Hepatocyte (in vitro differentiated cells): ENCODE results near the gene GBX1. TPM values are rescaled to one million over a fixed set of nuclear protein-coding genes. Genes with fewer than 3 reads are reported as not detected.
A peak's percentile ranks its signal among the peaks of the same experiment; 100 is the strongest.

ENCODE experiments used
- DNase-seq: peaks from one replicate; pipeline ENCODE4 v3.0.0-alpha.2; 2016; ENCODE audit warnings: low spot score
- H2AFZ ChIP-seq: fragments of 200-600 bp; sonication (generic); 2 replicates; pipeline ENCODE4 v1.6.0; 2016; ENCODE audit warnings: antibody characterized with exemption, mild to moderate bottlenecking
- H3K27ac ChIP-seq: fragments of 200-600 bp; sonication (generic); 2 replicates; pipeline ENCODE4 v1.5.1; 2016; ENCODE audit warnings: mild to moderate bottlenecking
- H3K27me3 ChIP-seq: fragments of 200-600 bp; sonication (generic); 2 replicates; pipeline ENCODE4 v1.6.1; 2016
- H3K36me3 ChIP-seq: fragments of 200-600 bp; sonication (generic); replicated peaks from 2 replicates; pipeline ENCODE4 v1.5.1; 2016; ENCODE audit warnings: low read depth; ENCODE audit not compliant: insufficient read depth
- H3K4me1 ChIP-seq: fragments of 200-600 bp; sonication (generic); 2 replicates; pipeline ENCODE4 v1.5.1; 2016; ENCODE audit warnings: mild to moderate bottlenecking, moderate library complexity; ENCODE audit not compliant: insufficient read depth
- H3K4me2 ChIP-seq: fragments of 200-600 bp; sonication (generic); 2 replicates; pipeline ENCODE4 v1.6.0; 2016
- H3K4me3 ChIP-seq: fragments of 200-600 bp; sonication (generic); 2 replicates; pipeline ENCODE4 v1.5.1; 2016; ENCODE audit warnings: mild to moderate bottlenecking
- H3K79me2 ChIP-seq: fragments of 200-600 bp; sonication (generic); 2 replicates; pipeline ENCODE4 v1.6.0; 2017; ENCODE audit warnings: mild to moderate bottlenecking
- H3K9me2 ChIP-seq: fragments of 200-600 bp; sonication (generic); replicated peaks from 2 replicates; pipeline ENCODE4 v1.6.0; 2017; ENCODE audit warnings: mild to moderate bottlenecking; ENCODE audit not compliant: insufficient read depth
- H3K9me3 ChIP-seq: fragments of 200-600 bp; sonication (generic); 2 replicates; pipeline ENCODE4 v1.5.1; 2016; ENCODE audit warnings: low read depth, mild to moderate bottlenecking
- H4K20me1 ChIP-seq: fragments of 200-600 bp; sonication (generic); 2 replicates; pipeline ENCODE4 v1.6.0; 2016; ENCODE audit warnings: mild to moderate bottlenecking; ENCODE audit not compliant: insufficient read depth, poor library complexity, severe bottlenecking
- EZH2 ChIP-seq: fragments of 200-600 bp; sonication (generic); IDR thresholded peaks from 2 replicates; pipeline ENCODE4 v1.6.1; 2016; ENCODE audit warnings: antibody characterized with exemption, mild to moderate bottlenecking, borderline replicate concordance
- EZH2phosphoT487 ChIP-seq: fragments of 200-600 bp; sonication (generic); IDR thresholded peaks from one replicate; pipeline ENCODE4 v1.6.1; 2018; ENCODE audit warnings: antibody characterized with exemption, mild to moderate bottlenecking, low read depth, moderate library complexity; ENCODE audit not compliant: unreplicated experiment, severe bottlenecking
- whole genome bisulfite sequencing: methylation state at CpG from one replicate; pipeline ENCODE4 v1.1.6; 2016; ENCODE audit warnings: low lambda C conversion rate; ENCODE audit errors: missing lambda C conversion rate; 5-methylcytosine and 5-hydroxymethylcytosine counted together
- polyA plus RNA-seq: library from polyadenylated mRNA; unstranded; fragments of >200 nt; fragmentation: Nextera tagmentation; extraction: Ambion mirVana; gene quantifications from 2 replicates; pipeline ENCODE4 v1.2.1, GENCODE V29; 2016
- total RNA-seq: library from RNA; depleted of rRNA; stranded (reverse); fragments of >200 nt; gene quantifications from 2 replicates; pipeline ENCODE4 v1.2.3, GENCODE V29; 2014
- TF ChIP-seq, protein P1 (sequence below): fragments of 200-600 bp; sonication (generic); IDR thresholded peaks from 2 replicates; pipeline ENCODE4 v1.5.1; 2016; ENCODE audit warnings: antibody characterized with exemption, mild to moderate bottlenecking; ENCODE audit not compliant: poor library complexity

The GBX1 gene
- total and polyA plus RNA-seq, 2 experiments from 2014 or later, result not detected

DNA sequence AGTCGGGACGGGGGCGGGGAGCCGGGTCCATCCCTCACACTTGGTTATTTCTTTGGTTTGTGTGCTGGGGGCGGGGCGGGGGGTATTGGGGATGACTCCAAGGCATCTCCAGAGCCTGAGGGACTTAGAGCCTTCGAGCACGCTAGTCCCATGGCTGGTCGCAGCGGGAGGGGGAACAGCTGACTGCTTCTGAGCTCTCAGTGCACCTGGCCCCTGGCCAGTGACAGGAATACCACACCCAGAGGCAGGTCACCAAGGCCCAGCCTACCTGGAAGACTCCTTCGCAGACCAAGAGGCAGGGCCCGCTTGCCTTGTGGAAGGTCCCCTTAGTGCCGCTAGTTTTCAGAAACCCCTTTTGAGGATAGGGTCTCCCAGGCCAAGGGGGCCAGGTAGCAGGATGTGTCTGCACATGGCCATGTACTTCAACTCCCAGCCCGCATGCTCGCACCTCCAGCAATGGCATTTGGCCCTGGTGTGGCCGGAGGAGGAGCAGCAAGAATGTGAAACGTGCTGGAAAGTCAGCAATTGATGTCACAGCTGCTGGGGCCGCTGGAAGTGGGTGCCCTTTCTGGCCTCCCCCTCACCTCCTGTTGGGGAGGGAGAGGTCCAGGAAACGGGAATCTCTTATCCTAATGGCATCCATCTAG lies 40.9 kb downstream of the GBX1 start:
- Histone ChIP-seq H3K27ac (no peak overlapping the region), H3K9me3 (no peaks in the 10 kb centered on the region), H3K36me3 (no peaks in the 10 kb centered on the region), H3K4me2 (peak overlapping the region; percentile 96), H3K9me2 (no peaks in the 10 kb centered on the region), H3K4me3 (no peak overlapping the region), H3K4me1 (peaks cover 6% of the 10 kb centered on the region), H3K27me3 (no peaks in the 10 kb centered on the region), H3K79me2 (no peaks in the 10 kb centered on the region), H4K20me1 (peaks cover 33% of the 10 kb centered on the region), H2AFZ (no peak overlapping the region)
- no peak for DNase-seq
- WGBS, result 77% methylated on average over 14 of the region's 19 CpGs
- TF ChIP-seq, protein P1, sequence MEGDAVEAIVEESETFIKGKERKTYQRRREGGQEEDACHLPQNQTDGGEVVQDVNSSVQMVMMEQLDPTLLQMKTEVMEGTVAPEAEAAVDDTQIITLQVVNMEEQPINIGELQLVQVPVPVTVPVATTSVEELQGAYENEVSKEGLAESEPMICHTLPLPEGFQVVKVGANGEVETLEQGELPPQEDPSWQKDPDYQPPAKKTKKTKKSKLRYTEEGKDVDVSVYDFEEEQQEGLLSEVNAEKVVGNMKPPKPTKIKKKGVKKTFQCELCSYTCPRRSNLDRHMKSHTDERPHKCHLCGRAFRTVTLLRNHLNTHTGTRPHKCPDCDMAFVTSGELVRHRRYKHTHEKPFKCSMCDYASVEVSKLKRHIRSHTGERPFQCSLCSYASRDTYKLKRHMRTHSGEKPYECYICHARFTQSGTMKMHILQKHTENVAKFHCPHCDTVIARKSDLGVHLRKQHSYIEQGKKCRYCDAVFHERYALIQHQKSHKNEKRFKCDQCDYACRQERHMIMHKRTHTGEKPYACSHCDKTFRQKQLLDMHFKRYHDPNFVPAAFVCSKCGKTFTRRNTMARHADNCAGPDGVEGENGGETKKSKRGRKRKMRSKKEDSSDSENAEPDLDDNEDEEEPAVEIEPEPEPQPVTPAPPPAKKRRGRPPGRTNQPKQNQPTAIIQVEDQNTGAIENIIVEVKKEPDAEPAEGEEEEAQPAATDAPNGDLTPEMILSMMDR, result no peak
- no peak for TF ChIP-seq EZH2phosphoT487
- no peak for TF ChIP-seq EZH2

DNA sequence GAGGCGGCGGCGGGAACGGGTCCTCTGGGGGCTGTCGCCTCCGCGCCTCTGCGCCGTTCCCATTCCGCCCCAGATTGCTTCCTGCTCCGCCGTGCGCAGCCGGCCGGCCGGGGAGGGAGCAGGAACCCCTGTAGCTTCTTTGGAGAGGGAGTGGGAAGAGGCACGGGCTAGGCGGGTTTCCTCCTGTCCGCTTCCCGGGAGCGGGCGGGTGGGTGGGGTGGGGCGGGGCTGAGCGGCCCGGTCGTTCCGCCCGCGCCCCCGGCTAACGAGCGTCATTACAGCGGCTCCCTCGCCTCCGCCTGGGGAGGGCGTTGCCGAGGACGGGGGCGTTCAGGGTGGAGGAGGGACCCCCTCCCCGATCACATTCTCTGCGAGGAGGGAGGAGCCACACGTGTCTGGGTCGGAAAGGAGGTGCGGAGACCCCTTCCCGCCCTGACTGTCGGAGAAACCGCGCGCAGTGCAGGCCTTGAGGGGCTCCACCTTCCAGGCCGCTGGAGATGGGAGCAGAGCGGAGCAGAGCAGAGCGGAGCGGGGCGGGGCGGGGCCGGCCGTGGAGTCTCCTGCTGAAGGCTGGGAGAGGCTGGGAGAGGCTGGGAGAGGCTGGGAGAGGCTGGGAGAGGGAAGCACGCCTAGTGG lies 41.5 kb downstream of the GBX1 start:
- Histone ChIP-seq H3K4me1 (peaks cover 6% of the 10 kb centered on the region), H4K20me1 (peaks cover 33% of the 10 kb centered on the region), H3K9me2 (no peaks in the 10 kb centered on the region), H2AFZ (no peak overlapping the region), H3K4me3 (no peak overlapping the region), H3K9me3 (no peaks in the 10 kb centered on the region), H3K27me3 (no peaks in the 10 kb centered on the region), H3K4me2 (peak overlapping the region; percentile 96), H3K36me3 (no peaks in the 10 kb centered on the region), H3K79me2 (no peaks in the 10 kb centered on the region), H3K27ac (no peak overlapping the region)
- WGBS, result 19% methylated on average over 21 of the region's 58 CpGs
- DNase-seq, result peak; percentile 50
- TF ChIP-seq EZH2phosphoT487, result no peak
- no peak for TF ChIP-seq EZH2
- TF ChIP-seq, protein P1, result no peak

GRCh38 chr7:151125470-151125845 lies 42.0 kb downstream of the GBX1 start:
- Histone ChIP-seq H4K20me1 (peaks cover 33% of the 10 kb centered on the region), H3K27ac (no peak overlapping the region), H3K4me1 (peaks cover 6% of the 10 kb centered on the region), H3K27me3 (no peaks in the 10 kb centered on the region), H3K4me2 (peak overlapping the region; percentile 96), H3K36me3 (no peaks in the 10 kb centered on the region), H3K9me3 (no peaks in the 10 kb centered on the region), H3K9me2 (no peaks in the 10 kb centered on the region), H3K79me2 (no peaks in the 10 kb centered on the region), H2AFZ (no peak overlapping the region), H3K4me3 (no peak overlapping the region)
- WGBS, result 24% methylated on average over 19 of the region's 22 CpGs
- DNase-seq, result peak; percentile 50
- TF ChIP-seq EZH2 (no peak), EZH2phosphoT487 (no peak)
- TF ChIP-seq, protein P1, result no peak
